ENCODE data around the gene CCL19. TPM values are rescaled to one million over a fixed set of nuclear protein-coding genes. Genes with fewer than 3 reads are reported as not detected.

Gene CCL19
- total RNA-seq, 1 experiment from 2014 or later: not detected

DNA sequence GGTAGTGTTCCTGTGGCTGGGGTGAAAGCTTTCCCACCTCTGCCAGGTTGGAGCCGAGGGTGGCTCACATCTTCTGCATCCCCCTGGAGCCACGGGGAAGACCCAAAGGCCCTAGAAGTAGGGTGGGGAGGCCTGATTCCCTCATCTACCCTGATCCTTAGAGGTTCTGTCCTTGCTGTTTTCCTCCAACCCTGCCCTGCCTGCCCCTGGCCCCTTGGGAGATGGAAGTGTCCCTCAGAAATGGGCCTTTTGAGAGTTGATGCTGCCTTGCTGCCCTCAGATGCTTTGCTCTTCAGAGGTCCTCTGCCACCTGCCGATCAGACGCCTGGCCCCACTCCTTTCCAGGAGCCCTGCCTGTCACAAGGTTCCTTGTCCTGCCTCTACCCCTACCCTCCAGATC lies 6.3 kb downstream of the CCL19 start:
- Histone ChIP-seq H3K4me3 (replicated peaks in 1 of 2; ENCODE audit: low read depth in 1 of 2, low read length in 2 of 2) (no peak overlapping the region), H3K36me3 (ENCODE audit: control insufficient read depth in 1 of 2, insufficient read depth in 2 of 2, low read length in 2 of 2) (no peaks in the 10 kb centered on the region), H3K27me3 (ENCODE audit: insufficient read depth, low read length) (no peaks in the 10 kb centered on the region), H3K9me3 (ENCODE audit: control insufficient read depth in 1 of 2, insufficient read depth in 1 of 2, low read depth in 1 of 2, low read length in 2 of 2) (no peaks in the 10 kb centered on the region), H3K9me2 (ENCODE audit: insufficient read depth) (no peaks in the 10 kb centered on the region), H2AFZ (ENCODE audit: low read depth, low read length, poor library complexity, severe bottlenecking) (no peak overlapping the region), H3K79me2 (ENCODE audit: insufficient read depth, low read length) (no peaks in the 10 kb centered on the region), H3K27ac (ENCODE audit: low read depth, low read length) (no peak overlapping the region), H4K20me1 (ENCODE audit: insufficient read depth) (no peaks in the 10 kb centered on the region), H3K9ac (ENCODE audit: low read length) (no peak overlapping the region), H3K4me1 (ENCODE audit: control insufficient read depth in 1 of 2, insufficient read depth in 2 of 2, low read length in 2 of 2) (no peaks in the 10 kb centered on the region), H3K4me2 (ENCODE audit: low read length) (no peak overlapping the region)
- ChIA-PET CTCF (interaction anchor here (1.4 kb wide), 1 partner anchor 14 kb away, joined by 3 read pairs; no protein-coding TSS in a partner anchor), POLR2A (interaction anchor here (0.6 kb wide), 1 partner anchor 13 kb away, joined by 7 read pairs; no protein-coding TSS in a partner anchor), RAD21 (ENCODE audit: low non-redundant PET in 1 of 2, low total read pairs in 2 of 2, uncharacterized antibody in 2 of 2, unreplicated experiment in 2 of 2) (no interaction called here)
- no TSS peak for BruUV-seq (replicated peaks)
- intact Hi-C loops (cut with micrococcal nuclease): no loop called here
- TF ChIP-seq POLR2AphosphoS5 (IDR thresholded peaks at IDR 0.05; ENCODE audit: low read depth, low read length): no peak
- DNase-seq (ENCODE audit: low read depth, low spot score): no peak
- ATAC-seq: no peak

DNA sequence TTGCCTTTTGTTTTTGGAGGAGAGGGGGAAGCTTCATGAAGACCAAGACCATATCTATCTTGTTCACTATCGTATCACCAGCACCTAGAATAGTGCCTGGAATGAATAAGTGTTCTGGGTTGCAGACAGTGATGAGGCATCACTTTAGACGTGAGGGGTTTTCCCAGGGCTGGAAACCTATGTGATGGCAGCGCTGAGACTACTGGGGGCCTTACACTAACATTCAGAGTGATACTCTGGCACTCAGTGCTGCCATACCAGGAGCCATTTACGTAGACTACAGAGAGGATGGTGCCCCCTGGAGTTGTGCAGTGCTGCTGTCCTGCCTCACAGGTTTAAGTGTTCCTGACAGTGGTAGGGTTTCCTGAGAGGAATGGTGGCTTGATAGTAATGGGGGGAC lies 6.9 kb downstream of the CCL19 start:
- no peaks in the 10 kb centered on the region for H4K20me1 ChIP-seq (ENCODE audit: insufficient read depth)
- H3K4me2 ChIP-seq (ENCODE audit: low read length): no peak overlapping the region
- ATAC-seq: no peak
- intact Hi-C loops (cut with micrococcal nuclease): no loop called here
- no peaks in the 10 kb centered on the region for H3K9me2 ChIP-seq (ENCODE audit: insufficient read depth)
- H3K9ac ChIP-seq (ENCODE audit: low read length): no peak overlapping the region
- H3K27ac ChIP-seq (ENCODE audit: low read depth, low read length): no peak overlapping the region
- no peaks in the 10 kb centered on the region for H3K9me3 ChIP-seq (ENCODE audit: control insufficient read depth in 1 of 2, insufficient read depth in 1 of 2, low read depth in 1 of 2, low read length in 2 of 2)
- no peaks in the 10 kb centered on the region for H3K27me3 ChIP-seq (ENCODE audit: insufficient read depth, low read length)
- no TSS peak for BruUV-seq (replicated peaks)
- H3K79me2 ChIP-seq (ENCODE audit: insufficient read depth, low read length): no peaks in the 10 kb centered on the region
- no peak overlapping the region for H3K4me3 ChIP-seq (replicated peaks in 1 of 2; ENCODE audit: low read depth in 1 of 2, low read length in 2 of 2)
- no peak for DNase-seq (ENCODE audit: low read depth, low spot score)
- no peak overlapping the region for H2AFZ ChIP-seq (ENCODE audit: low read depth, low read length, poor library complexity, severe bottlenecking)
- H3K36me3 ChIP-seq (ENCODE audit: control insufficient read depth in 1 of 2, insufficient read depth in 2 of 2, low read length in 2 of 2): no peaks in the 10 kb centered on the region
- ChIA-PET CTCF (interaction anchor here (1.4 kb wide), 1 partner anchor 15 kb away, joined by 3 read pairs; no protein-coding TSS in a partner anchor), RAD21 (ENCODE audit: low non-redundant PET in 1 of 2, low total read pairs in 2 of 2, uncharacterized antibody in 2 of 2, unreplicated experiment in 2 of 2) (no interaction called here), POLR2A (no interaction called here)
- H3K4me1 ChIP-seq (ENCODE audit: control insufficient read depth in 1 of 2, insufficient read depth in 2 of 2, low read length in 2 of 2): no peaks in the 10 kb centered on the region
- TF ChIP-seq TCF7L2 (IDR thresholded peaks at IDR 0.05; ENCODE audit: borderline replicate concordance, extremely low read depth, insufficient read depth, insufficient read length): no peak
- TF ChIP-seq EGR1 (IDR thresholded peaks at IDR 0.05; ENCODE audit: low read depth): no peak
- no peak for TF ChIP-seq CTCF (IDR thresholded peaks at IDR 0.05 in 2 of 3, conservative IDR thresholded peaks at IDR 0.05 in 1 of 3; ENCODE audit: borderline replicate concordance in 1 of 3, insufficient read depth in 1 of 3, low read depth in 2 of 3, low read length in 2 of 3)
- TF ChIP-seq POLR2A (IDR thresholded peaks at IDR 0.05; ENCODE audit: borderline replicate concordance, extremely low read depth, insufficient read depth, insufficient read length): no peak
- TF ChIP-seq ZFX (IDR thresholded peaks at IDR 0.05): no peak
- TF ChIP-seq EZH2phosphoT487 (IDR thresholded peaks at IDR 0.05; ENCODE audit: borderline replicate concordance): no peak
- no peak for TF ChIP-seq POLR2AphosphoS5 (IDR thresholded peaks at IDR 0.05; ENCODE audit: low read depth, low read length)
- TF ChIP-seq SRF (IDR thresholded peaks at IDR 0.05; ENCODE audit: low read depth): no peak
- TF ChIP-seq SIN3A (IDR thresholded peaks at IDR 0.05; ENCODE audit: low read depth): no peak
- no peak for TF ChIP-seq MAX (IDR thresholded peaks at IDR 0.05)

Data from HCT116 (cell line).